Activated naive CD8-positive, alpha-beta T cell treated with anti-CD3 and anti-CD28 coated beads, Interleukin-2, amount 50 U/mL, for 16 hours (primary cell): Measurements from ENCODE around the gene SLC8A1.

Source experiments
- DNase-seq: peaks from one replicate; pipeline ENCODE4 v3.0.0-alpha.2; 2020; ENCODE audit warnings: low read depth, low spot score

The SLC8A1 gene

GRCh38 chr2:40193670-40194026 is 258.2 kb downstream of the SLC8A1 start:
- no peak for DNase-seq

DNA sequence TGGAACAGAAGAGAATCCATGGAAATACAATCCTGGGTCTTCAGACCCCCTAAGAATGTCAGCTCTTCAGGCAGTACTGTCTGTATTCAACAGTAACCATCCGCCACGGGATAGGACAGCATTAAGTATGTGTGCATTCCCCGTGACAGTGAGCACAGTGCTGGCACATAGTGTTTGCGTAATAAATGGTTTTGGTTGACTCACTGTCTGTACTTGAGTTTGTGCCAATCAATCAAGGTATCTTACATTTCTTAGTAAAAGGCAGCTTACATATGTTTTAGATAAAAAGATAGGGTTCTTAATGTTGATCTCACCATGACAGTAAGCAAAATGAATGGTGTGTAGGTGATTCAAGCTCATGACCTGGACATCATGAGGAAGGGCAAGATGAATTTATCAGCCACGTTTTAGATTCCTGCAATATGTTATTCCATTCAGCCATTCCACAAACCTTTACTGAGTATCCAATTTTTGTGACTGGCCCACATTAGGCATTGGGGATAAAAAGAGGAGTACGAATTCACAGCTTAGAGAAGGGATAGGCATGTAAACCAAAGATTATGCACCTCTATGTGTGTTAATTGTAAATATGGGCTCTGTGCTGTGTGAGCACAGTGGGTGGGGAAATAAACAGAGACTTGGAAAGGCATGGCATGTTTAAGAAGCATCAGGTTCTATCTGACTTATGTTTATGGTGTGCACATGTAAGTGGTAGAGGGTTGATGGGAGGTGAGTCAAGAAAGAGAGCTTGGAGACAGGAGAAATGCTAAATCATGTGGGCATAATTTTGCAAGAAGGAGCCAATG is 258.8 kb downstream of the SLC8A1 start:
- no peak for DNase-seq

DNA sequence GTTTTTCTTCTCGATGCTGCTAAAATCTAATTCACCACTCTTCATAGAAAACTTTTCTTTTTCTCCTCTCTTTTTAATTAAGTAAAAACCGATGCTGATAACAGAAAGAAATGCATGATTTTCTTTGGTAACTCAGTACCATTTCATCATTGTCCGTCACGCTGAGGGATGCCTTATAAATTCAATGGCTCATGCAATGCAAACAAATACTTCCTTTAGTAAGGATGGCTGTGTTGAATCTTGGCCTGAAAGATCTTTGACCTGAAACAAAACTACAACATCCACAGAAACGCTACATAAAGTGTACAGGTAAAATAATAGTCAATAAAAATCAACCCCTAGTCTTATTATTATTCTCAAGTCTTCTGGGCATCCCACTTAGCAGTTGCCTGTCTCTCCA is 261.4 kb downstream of the SLC8A1 start:
- no peak for DNase-seq

DNA sequence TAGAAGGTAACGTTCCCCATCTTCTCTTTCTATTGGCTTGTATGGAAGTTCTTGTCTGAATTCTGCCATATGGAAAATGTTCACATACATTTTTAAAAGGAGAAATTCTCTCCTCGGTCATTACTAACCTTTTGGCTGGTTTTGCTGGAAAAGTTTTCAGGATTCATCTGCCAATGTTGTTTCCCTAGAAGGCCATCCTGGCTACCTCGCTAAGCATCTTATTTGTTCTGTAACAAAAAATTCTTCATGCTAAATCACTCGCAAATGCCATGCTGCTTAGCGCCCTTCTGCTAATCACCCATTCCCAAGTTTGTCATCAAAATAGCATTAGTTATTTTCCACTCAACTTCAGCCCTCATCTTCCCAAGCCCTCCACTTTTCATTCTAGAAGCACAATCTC is 262.0 kb downstream of the SLC8A1 start:
- no peak for DNase-seq

GRCh38 chr2:40187054-40187453 is 264.8 kb downstream of the SLC8A1 start:
- DNase-seq: no peak

DNA sequence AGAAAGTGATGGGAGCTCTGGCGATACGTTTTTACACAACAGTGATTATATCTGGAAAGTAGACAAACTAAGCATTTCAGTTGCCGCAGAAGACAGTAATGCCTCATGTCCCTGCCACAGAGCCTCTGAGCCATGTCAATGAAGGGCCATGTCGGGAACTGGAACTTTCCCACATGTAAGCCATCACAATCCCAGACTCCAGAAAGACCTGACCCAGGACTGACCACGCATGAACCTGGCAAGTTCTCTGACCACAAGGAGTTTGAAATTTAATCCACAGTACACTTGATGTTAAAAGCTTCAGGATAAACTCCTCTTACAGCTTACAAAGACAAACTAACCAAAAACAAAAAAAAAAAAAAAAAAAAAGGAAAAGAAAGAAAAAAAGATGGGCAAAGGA is 267.3 kb downstream of the SLC8A1 start:
- no peak for DNase-seq

GRCh38 chr2:40181855-40182254 is 270.0 kb downstream of the SLC8A1 start:
- no peak for DNase-seq

DNA sequence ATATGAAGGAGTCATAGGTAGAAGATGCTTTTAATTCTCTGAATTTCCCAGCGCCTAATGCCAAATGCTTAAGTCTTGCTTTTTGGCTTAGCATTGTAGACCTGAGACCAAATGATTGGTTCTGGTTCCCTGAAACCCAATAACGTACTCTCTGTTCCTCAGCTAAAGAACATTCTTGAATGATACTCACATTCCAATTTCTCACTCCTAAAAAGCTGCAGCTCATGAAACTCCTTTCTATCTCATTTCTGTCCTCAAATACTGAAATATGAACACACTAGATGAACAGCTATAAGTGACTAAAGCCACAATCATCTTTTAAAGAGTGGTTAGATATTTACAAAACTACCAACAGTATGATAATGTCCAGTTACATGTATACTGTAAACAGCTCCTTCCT is 272.1 kb downstream of the SLC8A1 start:
- DNase-seq: no peak

- DNase-seq: no peak
Measured at GRCh38 chr2:40178971-40179370, 272.9 kb downstream of the SLC8A1 start.

- DNase-seq: no peak
Measured at GRCh38 chr2:40178171-40178778, 273.6 kb downstream of the SLC8A1 start.

GRCh38 chr2:40177366-40177765 is 274.5 kb downstream of the SLC8A1 start:
- no peak for DNase-seq

DNA sequence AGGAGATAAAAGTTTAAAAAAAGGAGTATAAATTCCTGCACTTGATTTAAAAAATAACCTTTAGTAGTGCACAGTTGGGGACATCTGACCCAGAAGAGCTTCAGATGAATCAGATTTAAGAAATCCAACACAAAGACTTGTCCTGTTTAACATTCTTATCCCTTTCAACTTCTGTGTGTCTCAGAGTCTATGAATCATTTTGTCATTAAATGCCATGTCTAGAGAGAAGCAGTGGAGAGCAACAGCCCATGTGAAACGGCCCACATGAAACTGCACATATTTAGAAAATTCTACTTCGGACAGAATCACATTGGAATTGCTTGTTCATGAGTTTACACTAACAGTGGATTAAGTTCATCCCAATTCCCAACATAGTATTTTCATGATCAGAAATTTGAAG is 278.6 kb downstream of the SLC8A1 start:
- no peak for DNase-seq

GRCh38 chr2:40169856-40170255 is 282.0 kb downstream of the SLC8A1 start:
- DNase-seq: no peak

GRCh38 chr2:40169430-40169829 is 282.5 kb downstream of the SLC8A1 start:
- no peak for DNase-seq

- DNase-seq: no peak
Measured at GRCh38 chr2:40168546-40168945, 283.3 kb downstream of the SLC8A1 start.

GRCh38 chr2:40168032-40168431 is 283.9 kb downstream of the SLC8A1 start:
- DNase-seq: no peak

DNA sequence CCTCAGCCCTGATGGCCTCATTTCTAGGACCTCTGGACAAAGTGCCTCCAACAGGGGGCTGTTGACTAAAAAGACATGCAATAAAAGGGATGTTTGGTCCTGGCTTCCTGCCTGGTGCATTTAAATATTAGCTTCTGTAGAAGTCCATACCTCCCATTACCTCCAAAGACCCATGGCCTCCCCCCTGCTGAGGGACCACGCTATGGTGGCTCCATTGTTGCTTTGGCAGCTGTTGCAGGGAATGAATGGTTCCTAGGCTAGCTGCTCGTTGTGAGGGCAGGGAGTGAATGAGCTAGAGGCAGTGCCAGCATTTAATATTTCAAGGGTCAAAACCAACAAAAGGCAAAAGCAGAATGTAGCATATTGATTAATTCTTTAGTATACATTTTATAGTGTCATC is 285.9 kb downstream of the SLC8A1 start:
- no peak for DNase-seq

DNA sequence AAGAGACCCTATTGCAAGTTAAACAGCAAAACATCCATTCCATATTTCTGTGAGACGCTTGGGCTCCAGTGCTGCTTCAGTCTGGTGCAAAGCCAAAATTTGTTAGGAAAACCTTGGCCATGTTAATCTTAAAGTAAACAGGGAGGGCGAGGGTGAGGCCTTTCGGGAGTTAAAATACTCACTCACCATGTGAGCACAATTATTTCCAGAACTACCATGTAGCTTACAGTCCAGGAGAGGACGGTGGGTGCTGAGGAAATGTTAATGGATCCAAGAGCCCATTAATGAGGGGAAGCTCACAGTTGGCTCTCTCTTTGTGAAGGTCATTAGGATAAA is 286.4 kb downstream of the SLC8A1 start:
- no peak for DNase-seq

DNA sequence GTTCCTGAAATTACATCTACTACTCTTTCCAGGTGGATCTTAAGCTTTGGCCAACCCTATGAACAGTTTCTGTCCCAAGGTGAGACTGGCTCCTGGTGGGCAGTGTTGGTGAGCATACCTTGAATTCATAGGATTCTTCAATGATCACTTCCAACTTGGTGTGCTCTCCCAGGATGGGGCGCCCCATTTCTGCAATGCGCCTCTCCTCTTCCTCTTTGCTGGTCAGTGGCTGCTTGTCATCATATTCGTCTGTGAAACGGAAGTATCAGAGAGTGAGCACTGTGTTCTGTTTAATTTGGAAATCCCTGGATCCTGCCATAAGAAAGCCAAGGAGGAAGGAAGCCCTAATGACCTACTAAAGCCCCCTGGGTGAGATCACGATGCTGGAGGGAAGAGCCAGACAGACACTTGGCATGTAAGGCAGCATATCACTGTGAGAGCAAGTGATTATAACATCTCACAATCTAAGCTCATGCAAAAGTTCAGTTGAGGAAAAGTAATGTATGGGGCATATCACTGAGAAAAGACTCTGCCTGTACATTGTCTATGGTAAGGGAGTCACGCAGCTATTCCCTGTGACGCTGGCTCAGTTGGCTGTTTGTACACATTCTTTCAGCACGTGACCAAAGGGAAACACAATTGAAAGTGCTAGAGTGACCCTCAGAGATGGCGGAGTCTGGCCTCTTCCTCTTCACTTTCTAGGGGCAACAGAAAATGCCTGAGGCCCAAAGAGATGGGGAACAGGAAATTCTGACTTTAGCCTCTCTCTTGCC is 287.0 kb downstream of the SLC8A1 start:
- no peak for DNase-seq

DNA sequence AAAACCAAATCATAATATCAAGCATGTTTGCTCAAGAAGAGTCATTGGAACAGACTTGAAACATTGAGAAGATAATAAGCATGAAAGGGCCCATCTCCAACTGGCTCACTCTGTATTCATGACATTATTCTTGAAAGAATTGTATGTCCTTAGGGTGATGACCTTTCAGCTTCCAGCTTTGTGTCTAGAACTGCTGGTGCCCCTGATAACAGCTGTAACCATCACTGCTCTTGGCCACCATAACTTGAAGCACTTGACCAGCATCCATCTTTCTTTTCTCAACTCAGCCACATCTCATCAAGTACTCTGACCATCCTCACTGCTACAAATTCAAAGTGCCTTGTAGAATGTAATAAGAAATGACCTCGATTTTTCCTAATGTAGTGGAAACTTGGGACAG is 289.9 kb downstream of the SLC8A1 start:
- DNase-seq: no peak

- no peak for DNase-seq
Measured at GRCh38 chr2:40160751-40161218, 291.1 kb downstream of the SLC8A1 start.

GRCh38 chr2:40159333-40159732 is 292.6 kb downstream of the SLC8A1 start:
- DNase-seq: no peak

- no peak for DNase-seq
Measured at GRCh38 chr2:40158781-40159180, 293.1 kb downstream of the SLC8A1 start.
